ENCODE results near the gene FER1L5. TPM values are rescaled to one million over a fixed set of nuclear protein-coding genes. Genes with fewer than 3 reads are reported as not detected.

Gene FER1L5
- total and polyA plus RNA-seq, 2 donors (not counting 3 experiments of a cell fraction or from before 2014, with no cell fraction given): not detected

DNA sequence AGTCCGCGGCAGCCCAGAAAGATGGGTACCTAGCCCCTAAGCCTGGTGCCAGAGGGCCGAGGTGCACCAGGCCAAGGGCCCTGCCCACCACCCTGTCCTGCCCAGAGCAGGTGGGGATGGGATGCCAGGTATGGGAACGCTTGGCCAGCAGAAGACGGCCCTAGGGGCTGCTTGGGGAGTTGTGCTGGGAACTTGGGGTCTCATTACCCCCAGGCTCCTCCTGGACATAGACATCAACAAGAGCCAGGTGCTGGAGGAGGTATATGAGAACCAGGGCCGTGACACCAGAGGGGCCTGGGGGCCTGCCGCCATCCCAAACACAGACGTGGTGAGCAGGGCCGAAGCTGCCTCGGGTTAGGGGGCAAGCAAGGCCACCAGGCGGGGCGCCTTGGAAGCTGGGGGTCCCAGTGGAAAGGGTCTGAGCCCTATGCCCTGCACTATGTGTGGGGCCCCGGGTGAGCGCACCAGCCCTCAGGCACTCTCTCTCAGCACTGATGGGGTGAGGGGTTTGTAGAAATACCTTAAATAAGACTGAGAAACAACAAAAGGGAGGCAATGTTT is 46.9 kb downstream of the FER1L5 start:
- Histone ChIP-seq H3K9ac (replicated peaks; ENCODE audit: extremely low read depth, insufficient read depth, low read length) (no peak overlapping the region), H3K27ac (ENCODE audit: insufficient read depth, low read depth, low read length) (no peak overlapping the region), H3K4me1 (ENCODE audit: control insufficient read depth, extremely low read depth, insufficient read depth, low read length) (no peaks in the 10 kb centered on the region), H3K79me2 (ENCODE audit: control insufficient read depth, insufficient read depth, low read length) (no peaks in the 10 kb centered on the region), H3K27me3 (ENCODE audit: control insufficient read depth in 2 of 2, insufficient read depth in 2 of 2, low read length in 2 of 2) (peaks cover 0 to 4% of the 10 kb centered on the region in 2 experiments), H2AFZ (ENCODE audit: low read depth, low read length) (no peak overlapping the region), H3K4me3 (replicated peaks in 1 of 3; ENCODE audit: insufficient read depth in 1 of 3, low read depth in 1 of 3, low read length in 3 of 3) (no peak overlapping the region), H3K9me3 (replicated peaks; ENCODE audit: control insufficient read depth, insufficient read depth, low read length) (no peaks in the 10 kb centered on the region), H3K9me1 (replicated peaks; ENCODE audit: control insufficient read depth, extremely low read depth, insufficient read depth, low read length) (no peaks in the 10 kb centered on the region), H4K20me1 (replicated peaks; ENCODE audit: control insufficient read depth, extremely low read depth, insufficient read depth, low read length) (no peaks in the 10 kb centered on the region), H3K4me2 (ENCODE audit: insufficient read depth, low read length) (no peak overlapping the region), H3K36me3 (ENCODE audit: control insufficient read depth in 2 of 2, extremely low read depth in 1 of 2, insufficient read depth in 2 of 2, low read length in 2 of 2) (no peaks in the 10 kb centered on the region)
- intact Hi-C loops (cut with micrococcal nuclease): no loop called here
- POLR2A ChIA-PET: no interaction called here
- dilution Hi-C loops (cut with MboI; ENCODE audit: extremely low pct_ligation_motif_present, low sequenced_read_pairs): no loop called here
- TF ChIP-seq, protein P1, sequence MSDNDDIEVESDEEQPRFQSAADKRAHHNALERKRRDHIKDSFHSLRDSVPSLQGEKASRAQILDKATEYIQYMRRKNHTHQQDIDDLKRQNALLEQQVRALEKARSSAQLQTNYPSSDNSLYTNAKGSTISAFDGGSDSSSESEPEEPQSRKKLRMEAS (IDR thresholded peaks at IDR 0.05; ENCODE audit: insufficient read depth, insufficient read length): no peak
- no peak for TF ChIP-seq FOS (IDR thresholded peaks at IDR 0.05; ENCODE audit: borderline replicate concordance, insufficient read depth, low read length)
- no peak for TF ChIP-seq EZH2 (IDR thresholded peaks at IDR 0.05; ENCODE audit: borderline replicate concordance, low read depth, low read length, severe bottlenecking)
- TF ChIP-seq POLR2A (IDR thresholded peaks at IDR 0.05; ENCODE audit: low read depth, low read length): no peak
- TF ChIP-seq POLR2AphosphoS5 (IDR thresholded peaks at IDR 0.05; ENCODE audit: insufficient read depth, low read depth, low read length): no peak
- no peak for TF ChIP-seq GATA2 (IDR thresholded peaks at IDR 0.05; ENCODE audit: insufficient read depth, insufficient read length, low read depth, low read length)
- no peak for TF ChIP-seq JUN (IDR thresholded peaks at IDR 0.05; ENCODE audit: borderline replicate concordance, insufficient read depth, insufficient read length, low read depth)
- TF ChIP-seq, protein P2, sequence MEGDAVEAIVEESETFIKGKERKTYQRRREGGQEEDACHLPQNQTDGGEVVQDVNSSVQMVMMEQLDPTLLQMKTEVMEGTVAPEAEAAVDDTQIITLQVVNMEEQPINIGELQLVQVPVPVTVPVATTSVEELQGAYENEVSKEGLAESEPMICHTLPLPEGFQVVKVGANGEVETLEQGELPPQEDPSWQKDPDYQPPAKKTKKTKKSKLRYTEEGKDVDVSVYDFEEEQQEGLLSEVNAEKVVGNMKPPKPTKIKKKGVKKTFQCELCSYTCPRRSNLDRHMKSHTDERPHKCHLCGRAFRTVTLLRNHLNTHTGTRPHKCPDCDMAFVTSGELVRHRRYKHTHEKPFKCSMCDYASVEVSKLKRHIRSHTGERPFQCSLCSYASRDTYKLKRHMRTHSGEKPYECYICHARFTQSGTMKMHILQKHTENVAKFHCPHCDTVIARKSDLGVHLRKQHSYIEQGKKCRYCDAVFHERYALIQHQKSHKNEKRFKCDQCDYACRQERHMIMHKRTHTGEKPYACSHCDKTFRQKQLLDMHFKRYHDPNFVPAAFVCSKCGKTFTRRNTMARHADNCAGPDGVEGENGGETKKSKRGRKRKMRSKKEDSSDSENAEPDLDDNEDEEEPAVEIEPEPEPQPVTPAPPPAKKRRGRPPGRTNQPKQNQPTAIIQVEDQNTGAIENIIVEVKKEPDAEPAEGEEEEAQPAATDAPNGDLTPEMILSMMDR (IDR thresholded peaks at IDR 0.05; ENCODE audit: extremely low read depth in 1 of 2, insufficient read depth in 1 of 2, low read depth in 1 of 2, low read length in 2 of 2): no peak
- TF ChIP-seq MYC (IDR thresholded peaks at IDR 0.05; ENCODE audit: low read depth, low read length): no peak
- DNase-seq (ENCODE audit: low read depth, low spot score): no peak
- CTCF ChIA-PET: no interaction called here
- no peak for FAIRE-seq
- BruUV-seq (replicated peaks): no TSS peak

Data from endothelial cell of umbilical vein (primary cell).